T follicular helper cell (primary cell): ENCODE data around the gene USP2.

Source experiments
- DNase-seq: peaks from one replicate; pipeline ENCODE4 v3.0.0-alpha.2; 2020; ENCODE audit warnings: low read depth

Gene USP2

DNA sequence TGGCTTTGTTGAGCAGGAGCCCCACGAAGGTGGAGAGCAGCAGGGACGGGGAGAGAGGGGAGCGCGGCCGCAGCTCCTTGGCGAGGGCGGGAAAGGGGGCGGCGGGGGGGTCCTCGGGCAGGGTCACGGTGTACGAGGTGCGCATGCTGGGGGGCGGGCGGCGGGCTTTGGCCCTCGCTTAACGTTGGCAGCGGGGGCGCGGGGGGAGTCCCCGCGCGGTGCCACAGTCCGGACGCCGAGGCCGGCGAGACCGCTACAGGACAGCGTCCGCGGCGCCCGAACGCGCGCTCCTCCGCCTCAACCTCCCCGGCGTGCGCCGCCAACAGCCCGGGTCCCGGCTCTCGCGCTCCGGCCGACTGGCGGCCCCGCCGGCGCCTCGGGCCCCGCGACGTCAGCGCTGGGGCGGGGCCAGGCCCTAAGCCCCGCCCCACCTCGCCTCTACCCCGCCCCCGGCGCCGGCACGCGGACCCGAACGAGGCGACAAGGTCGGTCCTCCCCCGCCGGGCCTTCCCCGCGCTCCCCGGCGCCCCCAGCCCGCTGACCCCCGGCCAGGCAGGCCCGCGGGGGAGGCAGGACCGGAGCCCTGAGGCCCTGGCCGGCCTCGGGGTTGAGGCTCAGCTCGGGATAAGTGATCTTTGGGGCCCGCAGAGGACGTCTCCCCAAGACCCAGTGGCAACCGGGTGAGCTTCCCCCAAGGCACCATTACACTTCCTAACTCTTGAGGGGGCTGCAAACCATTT lies 17.5 kb downstream of the USP2 start:
- DNase-seq: peak; percentile 48

DNA sequence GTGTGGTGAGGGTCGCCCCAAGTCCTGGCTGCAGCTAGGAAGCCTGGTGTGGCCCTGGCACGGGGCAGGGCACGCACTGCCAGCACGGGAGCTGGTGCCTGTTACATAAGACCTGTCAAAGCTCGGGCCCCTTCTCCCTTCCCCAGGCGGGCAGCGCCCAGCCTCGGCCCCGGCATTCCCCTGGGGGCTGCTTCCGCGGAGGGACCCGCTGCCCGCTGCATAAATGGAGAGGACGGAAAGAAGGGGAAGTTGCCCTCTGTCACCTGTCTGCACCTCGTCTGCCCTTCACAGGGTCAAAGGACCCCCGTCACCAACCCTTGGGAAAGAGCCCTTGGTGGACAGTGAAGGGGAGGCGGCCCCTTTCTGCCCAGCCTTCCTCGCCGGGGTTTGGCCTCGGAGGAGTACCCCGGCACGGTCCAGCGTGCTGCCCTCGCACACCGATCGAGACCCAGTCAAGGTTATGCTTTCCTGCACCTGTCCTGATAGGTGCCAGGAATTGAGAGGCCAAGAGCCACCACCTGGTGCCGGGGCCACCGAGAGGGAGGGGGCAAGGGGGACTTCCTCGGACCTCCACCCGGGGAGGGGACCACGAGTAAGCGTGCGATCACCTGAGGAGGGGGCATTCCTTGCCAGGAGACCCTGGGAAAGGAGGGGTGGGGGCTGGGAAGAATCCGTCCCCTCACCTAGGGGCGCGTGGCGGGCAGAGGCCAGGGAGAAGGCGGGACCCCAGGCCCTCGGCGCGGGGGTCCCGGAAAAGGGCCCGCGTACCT lies 18.2 kb downstream of the USP2 start:
- DNase-seq: no peak

DNA sequence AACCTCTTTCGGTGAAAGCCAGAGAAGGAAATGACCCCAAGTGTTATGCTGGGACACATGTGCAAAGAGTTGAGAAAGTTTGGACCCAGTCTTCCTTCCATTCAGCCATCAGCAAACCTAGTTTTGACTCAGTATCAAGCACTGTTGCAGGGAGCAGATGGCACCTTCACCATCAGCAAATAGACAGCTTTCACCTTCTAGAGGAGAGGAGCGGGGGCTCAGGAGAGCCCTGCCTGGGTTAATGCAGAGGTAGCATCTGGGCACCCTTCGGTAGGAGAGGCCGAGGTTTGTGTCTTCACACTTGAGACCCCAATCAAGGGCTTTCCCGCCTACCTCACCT lies 18.8 kb downstream of the USP2 start:
- DNase-seq: no peak

DNA sequence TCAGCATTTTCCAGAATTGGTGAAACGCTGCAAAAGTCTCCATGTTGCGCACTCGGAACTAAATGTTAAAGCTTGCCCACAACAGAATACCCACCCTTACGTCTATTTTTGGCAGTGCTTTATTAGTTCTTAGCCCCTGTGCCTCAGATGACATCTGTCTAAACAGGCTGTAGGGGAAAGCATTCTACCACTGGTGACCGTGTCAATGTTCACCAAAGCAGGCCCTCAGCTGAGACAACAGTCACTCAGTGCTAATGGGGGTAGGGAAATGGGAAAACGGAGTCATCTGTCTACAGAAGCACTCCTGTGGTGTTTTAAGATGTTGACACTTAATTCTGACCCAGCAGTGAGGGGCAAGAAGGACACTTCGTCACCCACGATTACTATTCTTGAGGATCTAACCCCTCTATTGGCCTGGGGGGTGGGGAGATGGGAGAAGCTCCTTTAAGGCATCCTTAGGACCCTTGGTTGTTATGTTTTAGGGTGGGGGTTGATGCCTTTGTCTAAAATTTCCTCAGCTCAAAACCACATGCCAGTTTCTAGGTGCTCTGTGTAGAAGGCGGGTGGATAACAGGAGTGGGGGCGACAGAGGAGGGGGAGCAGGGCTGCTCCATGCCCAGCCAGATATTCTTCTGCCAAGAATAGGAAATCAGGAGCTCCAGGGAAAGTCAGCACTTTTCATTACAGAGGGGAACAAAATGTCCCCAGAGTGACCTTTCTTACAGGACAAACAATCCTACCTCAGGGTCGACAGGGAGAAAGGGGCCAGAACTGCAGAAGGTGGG lies 19.4 kb downstream of the USP2 start:
- no peak for DNase-seq

DNA sequence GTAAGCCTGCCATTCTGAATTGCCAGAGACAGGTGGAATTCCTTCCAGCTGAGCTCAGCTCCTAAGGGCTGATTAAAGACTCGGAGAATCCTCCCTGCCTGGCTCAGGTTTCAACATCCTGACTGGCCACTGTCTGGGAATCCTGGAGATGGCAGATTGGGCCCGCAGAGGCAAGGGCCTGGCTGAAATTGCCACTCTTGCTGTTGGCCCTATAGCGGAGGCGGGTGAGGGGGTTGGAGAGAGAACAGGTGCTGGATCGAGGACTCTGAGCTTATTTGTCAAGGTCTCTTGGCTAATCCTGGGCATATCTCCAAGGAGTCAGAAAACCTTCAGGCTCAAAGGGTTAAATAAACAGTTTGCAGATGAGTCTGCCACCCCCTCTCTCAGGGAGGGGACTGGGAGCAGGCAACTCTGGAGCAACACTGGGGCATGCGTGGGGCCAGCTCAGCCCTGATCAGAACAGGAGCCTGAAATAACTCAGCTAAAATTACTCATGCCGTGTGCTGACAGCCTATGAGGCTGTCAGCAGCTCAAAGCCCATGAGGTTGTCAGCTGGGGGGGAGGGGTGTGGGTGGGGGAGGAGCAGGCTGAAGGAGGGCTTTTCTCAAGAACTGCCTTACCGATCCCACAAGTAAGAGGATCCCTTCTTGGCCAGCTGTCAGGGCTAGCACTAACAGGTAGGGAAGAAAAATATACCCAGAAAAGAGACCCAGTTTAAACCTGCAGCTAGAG lies 20.3 kb downstream of the USP2 start:
- no peak for DNase-seq

DNA sequence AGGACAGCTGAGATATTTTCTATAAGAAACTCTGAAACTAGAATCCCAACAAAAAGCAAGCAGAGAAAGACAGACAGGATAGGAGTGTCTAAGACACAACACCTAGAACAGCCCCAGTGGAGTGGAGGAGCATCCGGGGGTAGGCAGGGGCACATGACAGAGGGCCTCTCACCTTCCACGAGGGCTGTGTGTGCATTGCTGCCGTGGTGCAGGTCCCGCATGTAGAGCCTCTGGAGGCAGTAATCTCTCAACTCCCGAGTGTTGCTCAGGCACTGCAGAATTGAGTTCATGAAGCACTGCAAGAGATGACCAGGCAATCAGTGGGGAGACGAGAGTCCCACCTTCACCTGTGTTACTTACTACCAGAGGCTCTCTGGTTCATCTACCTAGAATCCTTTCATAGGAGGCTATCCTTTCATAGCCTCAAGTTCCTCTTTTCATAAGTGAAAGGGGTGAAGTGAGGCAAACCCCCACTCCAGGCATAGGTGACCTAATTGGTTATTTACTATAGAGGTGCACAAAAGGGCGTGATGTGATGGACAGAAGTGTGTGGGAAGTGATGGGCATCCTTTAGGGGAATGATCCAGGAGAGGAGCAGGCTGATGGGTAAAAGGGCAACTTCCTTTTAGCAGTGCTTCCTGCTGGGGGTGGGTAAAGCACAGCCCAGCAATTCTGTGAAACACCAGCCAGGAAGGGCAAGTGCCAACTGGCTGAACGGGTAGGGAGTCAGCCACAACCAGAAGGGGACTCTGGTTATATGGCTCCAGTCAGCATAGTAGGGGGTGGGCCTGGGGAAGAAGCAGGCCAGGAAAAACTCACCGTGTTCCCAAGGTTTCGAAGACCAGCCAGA lies 21.9 kb downstream of the USP2 start:
- no peak for DNase-seq

DNA sequence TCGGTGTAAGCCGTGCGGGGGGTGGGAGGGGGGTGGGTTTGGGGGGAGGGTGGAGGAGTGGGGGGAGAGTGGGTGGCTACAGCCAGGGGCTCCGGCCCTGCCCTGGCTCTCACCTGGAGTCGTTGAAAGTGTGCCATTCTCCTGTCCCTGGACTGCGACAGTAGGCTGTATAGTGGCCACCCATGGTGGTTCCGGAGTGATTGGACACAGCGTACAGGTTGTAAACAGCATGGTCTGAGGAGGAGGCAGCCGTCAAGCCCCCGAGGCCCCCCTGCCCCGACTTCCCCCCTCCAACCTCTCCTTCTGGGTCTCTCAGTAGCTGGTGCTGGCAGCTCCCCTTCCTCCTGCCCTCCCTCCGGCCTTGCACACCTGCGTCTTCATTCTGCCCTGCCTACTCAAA lies 24.4 kb downstream of the USP2 start:
- DNase-seq: no peak

DNA sequence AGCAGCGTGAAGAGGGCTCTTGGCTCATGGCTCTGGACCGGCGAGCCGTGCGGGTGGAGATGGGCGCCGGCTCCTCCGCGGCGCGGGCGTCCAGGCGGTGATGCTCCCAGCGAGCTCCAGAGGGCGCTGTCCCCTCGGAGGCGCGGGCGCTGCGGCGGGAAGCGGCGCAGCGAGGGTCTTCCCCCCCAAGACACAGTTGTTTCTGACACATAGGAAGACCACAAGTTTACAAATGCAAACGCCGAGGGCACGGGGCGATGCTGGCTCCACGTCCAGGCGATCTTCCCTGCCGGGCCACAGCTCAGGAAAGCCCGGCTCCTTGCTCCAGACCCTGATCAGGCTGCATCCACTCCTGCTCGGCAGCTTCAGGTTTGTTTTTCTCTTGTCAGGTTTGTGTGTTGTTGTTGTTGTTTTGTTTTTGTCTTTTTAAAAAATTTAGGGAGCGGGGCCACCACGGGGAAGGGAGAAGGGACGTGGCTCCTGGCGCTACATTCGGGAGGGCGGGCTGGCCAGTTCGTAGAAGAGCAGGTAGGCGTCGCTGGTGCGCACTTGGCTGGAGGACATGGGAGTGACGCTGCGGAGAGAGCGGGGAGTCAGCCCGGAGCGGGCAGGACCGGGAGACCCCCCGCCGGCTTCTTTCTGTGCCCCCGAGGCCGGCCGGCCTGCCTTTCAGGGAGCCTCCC lies 25.0 kb downstream of the USP2 start:
- peak; percentile 64 for DNase-seq

DNA sequence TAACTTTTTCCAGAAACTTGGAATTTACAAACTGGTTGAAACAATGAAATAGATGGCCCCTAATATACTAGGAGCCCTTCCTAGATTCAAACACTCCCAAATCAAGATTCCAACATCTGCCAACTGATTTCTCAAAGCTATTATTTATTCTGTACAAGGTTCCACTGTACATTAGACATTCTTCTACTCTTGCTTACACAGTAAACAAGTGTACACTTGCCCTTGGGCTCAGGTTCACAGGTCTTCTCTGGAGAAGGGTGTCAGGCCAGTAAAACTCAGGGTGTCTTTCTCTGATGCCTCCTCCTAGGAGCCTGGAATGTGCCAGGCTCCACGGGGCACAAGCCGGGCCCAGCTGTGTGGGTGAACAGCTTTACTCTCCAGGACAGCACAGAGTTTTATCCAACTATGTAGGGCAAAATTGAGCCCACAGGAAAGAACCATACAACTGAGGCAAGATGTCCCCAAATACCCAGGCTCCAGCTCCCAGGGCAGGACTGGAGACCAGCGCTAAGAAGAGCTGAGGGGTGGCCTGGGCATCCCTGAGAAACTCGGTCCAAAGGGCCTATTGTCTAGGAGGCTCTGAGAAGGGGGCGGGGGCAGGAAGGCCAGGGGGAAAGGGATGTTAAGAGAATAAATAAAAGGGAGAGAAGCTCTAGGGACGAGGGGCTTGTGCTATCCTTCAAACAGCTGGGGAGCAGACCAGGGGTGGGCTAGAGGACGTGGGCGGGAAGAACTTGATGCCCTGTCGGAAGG lies 26.2 kb downstream of the USP2 start:
- DNase-seq: no peak

DNA sequence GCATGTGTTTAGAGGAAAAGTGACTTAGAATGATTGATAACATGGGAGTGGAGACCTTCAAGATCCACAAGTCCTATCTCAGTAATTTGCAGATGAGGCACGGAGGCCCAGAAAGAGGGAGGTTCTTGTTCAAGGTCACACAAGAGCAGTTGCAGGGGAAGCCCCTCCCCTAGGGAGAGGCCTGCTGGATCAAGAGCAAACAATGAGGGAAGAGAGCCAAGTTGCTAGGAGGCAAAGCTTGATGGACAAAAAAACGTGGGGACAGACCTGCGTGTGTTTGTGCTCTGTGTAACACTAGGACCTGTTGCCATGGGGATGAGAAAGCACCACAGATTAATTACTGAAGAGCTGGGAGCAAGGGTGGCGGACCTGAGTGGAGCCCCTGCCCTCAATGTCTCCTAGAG lies 28.6 kb downstream of the USP2 start:
- DNase-seq: no peak

DNA sequence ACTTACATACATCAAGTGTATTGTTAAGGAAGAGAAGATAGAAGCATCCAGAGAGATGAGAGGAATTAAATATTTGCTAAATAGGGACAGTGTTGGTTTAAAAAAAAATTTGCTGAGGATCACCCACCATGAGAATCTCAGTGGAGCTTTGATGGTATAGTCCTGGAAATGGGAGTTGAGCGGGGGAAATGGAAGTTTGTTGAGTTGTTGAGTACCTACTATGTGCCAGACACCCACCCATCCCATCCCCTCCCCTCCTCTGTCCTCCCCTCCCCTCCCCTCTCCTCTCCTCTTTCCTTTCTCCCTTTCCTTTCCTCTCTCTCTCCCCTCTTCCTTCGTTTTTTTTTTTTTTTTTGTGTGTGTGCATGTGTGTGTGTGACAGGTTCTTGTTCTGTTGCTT lies 30.3 kb downstream of the USP2 start:
- DNase-seq: no peak

DNA sequence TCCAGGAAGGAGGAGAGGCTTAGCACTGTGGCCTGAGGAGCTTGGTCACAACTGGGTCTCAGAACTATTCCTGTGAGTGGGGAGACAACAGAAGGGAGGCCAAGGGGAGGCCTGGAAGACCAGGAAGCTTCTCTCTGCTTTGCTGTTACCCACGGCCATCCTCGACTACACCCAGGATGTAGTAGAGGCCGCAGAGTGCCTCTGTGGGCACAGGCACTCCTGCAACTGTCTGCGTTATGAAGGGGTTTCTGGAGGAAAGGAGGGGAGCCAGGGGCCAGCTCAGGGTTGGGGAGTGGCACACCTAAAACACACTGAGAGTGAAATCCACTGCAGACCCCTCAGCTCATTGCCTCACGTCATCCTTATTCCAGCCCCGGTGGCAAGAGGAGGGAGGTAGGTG lies 31.2 kb downstream of the USP2 start:
- DNase-seq: no peak

DNA sequence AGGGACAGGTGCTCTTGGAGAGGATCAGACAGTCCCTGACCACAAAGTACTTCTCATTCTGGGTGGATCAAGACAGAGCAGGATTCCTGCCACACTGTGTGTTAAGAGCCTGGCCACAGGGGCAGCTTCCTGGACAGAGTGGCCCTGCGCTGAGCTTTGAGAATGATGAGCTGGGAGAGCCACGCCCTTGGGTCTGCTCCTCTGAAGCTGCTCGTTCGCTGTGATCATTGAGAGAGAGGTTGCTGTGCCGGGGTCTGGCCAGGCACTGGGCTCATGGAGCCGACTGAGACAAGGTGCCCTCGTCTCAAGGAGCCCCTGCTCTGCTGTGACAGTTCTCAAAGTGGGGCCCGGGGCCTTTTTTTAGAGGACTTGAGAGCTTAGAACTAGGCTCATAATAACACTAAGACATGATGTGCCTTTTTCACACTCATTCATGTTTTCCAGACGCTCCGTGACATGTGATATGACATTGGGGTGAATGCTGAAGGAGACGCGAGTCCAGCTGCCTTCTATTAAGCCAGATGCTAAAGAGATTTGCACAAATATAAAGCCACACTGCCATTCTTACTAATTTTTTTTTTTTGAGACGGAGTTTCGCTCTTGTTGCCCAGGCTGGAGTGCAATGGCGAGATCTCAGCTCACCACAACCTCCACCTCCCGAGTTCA lies 33.4 kb downstream of the USP2 start:
- no peak for DNase-seq

DNA sequence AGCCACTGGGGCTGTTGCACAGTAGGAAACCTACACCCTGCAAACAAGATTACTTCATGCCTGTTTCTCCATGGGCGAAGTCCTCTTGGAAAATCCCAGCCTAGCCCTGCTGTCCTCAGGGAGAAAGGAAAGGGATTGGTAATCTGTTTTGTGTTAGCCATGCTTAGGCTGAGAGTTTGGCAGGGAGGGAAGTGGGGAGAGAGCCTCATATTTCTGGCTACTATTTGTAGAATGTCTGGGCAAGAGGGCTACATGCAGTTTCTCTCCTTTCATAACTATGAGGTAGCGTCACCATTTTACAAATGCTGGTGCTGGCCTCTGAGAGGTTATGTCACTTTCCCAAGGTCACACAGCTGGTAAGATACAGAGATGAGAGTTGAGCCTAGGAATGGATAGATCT lies 34.2 kb downstream of the USP2 start:
- no peak for DNase-seq

DNA sequence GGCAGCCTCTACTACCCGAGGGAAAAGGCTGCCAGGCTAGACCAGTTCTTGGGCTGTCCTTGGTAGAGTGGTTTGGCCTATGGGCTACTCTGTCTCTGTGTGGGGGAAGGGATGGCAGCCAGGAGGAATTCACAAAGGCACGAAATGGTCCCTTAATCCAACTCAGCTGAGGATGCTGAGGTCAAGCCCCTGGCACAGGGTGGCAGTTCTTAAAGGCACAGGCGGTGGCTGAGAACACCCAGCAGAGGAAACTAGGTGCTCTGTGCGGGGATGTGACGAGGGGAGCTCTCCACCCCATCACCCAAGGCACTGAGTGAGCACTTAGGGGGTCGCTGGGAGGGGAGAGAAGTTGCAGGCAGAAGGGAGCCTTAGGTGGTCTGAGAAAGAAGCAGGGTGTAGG lies 34.9 kb downstream of the USP2 start, which contains the start of gene MFRP:
TSS of gene MFRP (minus strand) at position 101 of the 400 bp plus-strand sequence. CDS start 192 bp downstream, outside the sequence.
- no peak for DNase-seq

DNA sequence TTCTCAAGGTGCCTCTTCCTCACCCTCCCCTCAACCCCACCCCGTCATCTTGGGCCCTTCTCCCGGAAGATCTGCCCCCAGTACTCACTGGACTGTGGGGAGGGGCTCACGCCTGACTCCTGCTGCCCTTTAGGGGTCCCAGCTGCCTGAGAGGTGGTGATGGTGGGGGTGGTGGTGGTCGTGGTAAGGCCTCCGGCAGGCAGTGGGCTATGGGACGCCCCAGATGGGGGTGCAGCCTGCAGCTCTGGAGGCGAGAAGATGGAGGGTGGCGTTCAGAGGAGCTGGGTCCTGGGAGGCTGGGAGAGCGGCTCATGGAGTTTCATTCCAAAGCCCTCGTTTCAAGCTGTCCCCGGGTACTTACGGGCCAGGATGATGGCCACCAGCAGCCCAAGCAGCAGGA lies 35.8 kb downstream of the USP2 start:
- DNase-seq: no peak

DNA sequence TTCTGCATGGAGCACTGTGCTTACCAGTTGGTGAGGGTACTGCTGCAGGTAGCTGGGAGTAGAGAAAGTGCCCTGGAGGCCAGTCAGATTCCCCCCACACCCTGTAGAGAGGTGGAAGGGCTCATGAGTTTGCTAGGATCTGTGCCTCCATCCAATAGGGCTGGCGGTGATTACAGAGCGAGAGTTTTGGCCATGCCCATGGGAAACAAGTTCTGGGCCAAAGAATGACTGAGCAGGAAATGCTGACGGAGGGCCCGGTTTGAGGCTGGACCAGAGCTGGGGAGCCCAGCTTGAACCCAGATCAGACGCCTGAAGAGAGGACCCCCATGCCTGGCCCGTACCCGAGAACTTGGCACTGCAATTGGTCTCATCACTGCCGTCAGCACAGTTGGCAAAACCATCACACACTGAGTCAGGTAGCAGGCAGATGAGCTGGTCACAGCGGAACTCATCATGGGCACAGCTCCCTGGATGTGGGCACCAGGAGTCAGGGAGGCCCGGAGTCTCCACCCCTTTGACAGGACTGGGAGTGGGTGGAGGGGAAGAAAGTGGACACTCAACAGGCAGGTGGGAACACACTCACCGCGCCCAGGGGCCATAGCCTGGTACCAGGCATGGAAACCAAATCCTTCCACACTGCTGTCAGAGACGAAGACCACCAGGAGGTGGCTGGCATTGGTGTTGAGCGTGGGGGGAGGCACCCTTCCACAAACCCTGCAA lies 37.0 kb downstream of the USP2 start:
- no peak for DNase-seq

DNA sequence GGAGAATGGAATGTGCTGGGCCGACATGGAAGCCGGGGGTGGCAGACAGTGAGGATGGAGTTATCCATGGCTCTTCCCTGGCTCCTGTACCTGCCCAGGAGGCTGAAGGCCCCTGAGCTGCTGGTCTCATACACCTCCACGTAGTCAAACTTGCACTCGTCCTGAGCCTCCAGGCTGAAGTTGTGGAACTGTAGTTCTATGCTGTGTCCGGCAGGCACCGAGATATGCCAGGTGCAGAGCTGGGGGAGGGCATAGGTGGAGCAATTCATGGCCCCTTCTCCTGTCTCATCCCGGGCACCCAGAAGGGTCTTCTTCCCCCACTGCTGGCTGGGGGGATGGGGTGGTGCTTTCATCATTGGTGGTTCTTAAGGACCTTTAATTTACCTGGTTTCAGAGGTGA lies 37.8 kb downstream of the USP2 start:
- DNase-seq: no peak
